Panc1 (cell line): Measurements from ENCODE around the gene NHP2. TPM values are rescaled to one million over a fixed set of nuclear protein-coding genes. Genes with fewer than 3 reads are reported as not detected.

Experiments
- ATAC-seq: fragments of 200-7000 bp; cut with Tn5 transposase; 2 replicates; pipeline ENCODE4 v1.9.1; 2020; ENCODE audit warnings: mild to moderate bottlenecking, moderate library complexity
- BruUV-seq: library from RNA; stranded (reverse); fragments of 400-500 nt; replicated peaks from 2 replicates; lab custom pipeline; 2021; lab: Mats Ljungman, UMichigan
- CTCF ChIA-PET: fragments of 300-600 bp; sonication (Branson Sonifier 250); formaldehyde crosslinking; loops from one replicate; lab custom pipeline; 2022; ENCODE audit warnings: antibody characterized with exemption; lab: Charles Lee
- POLR2A ChIA-PET: fragments of 300-600 bp; sonication (Branson Sonifier 250); formaldehyde crosslinking; loops from one replicate; lab custom pipeline; 2022; ENCODE audit warnings: antibody characterized with exemption; lab: Charles Lee
- DNase-seq: peaks from one replicate; pipeline ENCODE4 v3.0.0-alpha.2; 2010; ENCODE audit warnings: low read depth, low spot score
- H3K27ac ChIP-seq: 2 replicates; pipeline ENCODE4 v1.5.1; 2011; ENCODE audit warnings: mild to moderate bottlenecking, low read length, inconsistent platforms
- H3K27me3 ChIP-seq: fragments of 200-500 bp; sonication (Bioruptor generic); 2 replicates; pipeline ENCODE4 v1.6.0; 2014; ENCODE audit warnings: low read length, inconsistent platforms; ENCODE audit not compliant: control insufficient read depth, insufficient read depth
- H3K36me3 ChIP-seq: fragments of 200-500 bp; sonication (Bioruptor generic); 2 replicates; pipeline ENCODE4 v1.5.1; 2014; ENCODE audit warnings: inconsistent platforms, mild to moderate bottlenecking, low read length, moderate library complexity; ENCODE audit not compliant: control insufficient read depth, insufficient read depth
- H3K4me1 ChIP-seq: 2 replicates; pipeline ENCODE4 v1.5.1; 2011; ENCODE audit warnings: inconsistent platforms, mild to moderate bottlenecking, low read length, moderate library complexity; ENCODE audit not compliant: control insufficient read depth, insufficient read depth
- H3K4me3 ChIP-seq, 2 experiments: 2 replicates each; pipeline ENCODE4 v1.5.1; 2011 to 2012; ENCODE audit warnings: low read depth in 2 of 2, low read length in 2 of 2, mild to moderate bottlenecking in 2 of 2, inconsistent platforms in 1 of 2, moderate library complexity in 1 of 2
- H3K9me3 ChIP-seq: fragments of 200-500 bp; sonication (Bioruptor generic); 2 replicates; pipeline ENCODE4 v1.5.1; 2014; ENCODE audit warnings: low read depth, mild to moderate bottlenecking, inconsistent platforms, low read length, moderate library complexity; ENCODE audit not compliant: control insufficient read depth, insufficient read depth
- POLR2AphosphoS5 ChIP-seq: IDR thresholded peaks from 2 replicates; pipeline ENCODE4 v1.6.1; 2012; ENCODE audit warnings: mild to moderate bottlenecking, low read depth, low read length, moderate library complexity
- SIN3A ChIP-seq: IDR thresholded peaks from 2 replicates; pipeline ENCODE4 v1.6.1; 2012; ENCODE audit warnings: low read depth, mild to moderate bottlenecking, low read length, moderate library complexity, borderline replicate concordance; ENCODE audit not compliant: insufficient read depth
- TCF7L2 ChIP-seq: IDR thresholded peaks from 2 replicates; pipeline ENCODE4 v1.6.1; 2011; ENCODE audit warnings: mild to moderate bottlenecking, low read depth, low read length, inconsistent platforms
- in situ Hi-C: cut with HindIII; loops from 2 replicates; pipeline ENCODE4 v1.10.0; 2016; ENCODE audit warnings: low sequenced_read_pairs, low pct_unique_long_range_greater_than_20kb
- intact Hi-C: fragments of 100-400 bp; cut with micrococcal nuclease; formaldehyde crosslinking; loops from one replicate; pipeline ENCODE4 v1.10.0; 2022; ENCODE audit not compliant: unreplicated experiment
- total RNA-seq: library from RNA; stranded (reverse); gene quantifications from one replicate; pipeline ENCODE4 v1.2.1, GENCODE V29; 2021; ENCODE audit not compliant: unreplicated experiment
- TF ChIP-seq, protein P1 (sequence below), 2 experiments: IDR thresholded peaks; 2 replicates each; pipeline ENCODE4 v1.6.1; 2011 to 2012; ENCODE audit warnings: low read depth in 2 of 2, control low read depth in 1 of 2, low read length in 1 of 2, mild to moderate bottlenecking in 1 of 2, moderate library complexity in 1 of 2; ENCODE audit not compliant: insufficient read depth in 1 of 2
- TF ChIP-seq, protein P2 (sequence below): fragments of 450-650 bp; IDR thresholded peaks from 2 replicates; pipeline ENCODE4 v1.5.1; 2017; ENCODE audit warnings: mild to moderate bottlenecking

The NHP2 gene
- total RNA-seq, 1 experiment from 2014 or later: 239 TPM

DNA sequence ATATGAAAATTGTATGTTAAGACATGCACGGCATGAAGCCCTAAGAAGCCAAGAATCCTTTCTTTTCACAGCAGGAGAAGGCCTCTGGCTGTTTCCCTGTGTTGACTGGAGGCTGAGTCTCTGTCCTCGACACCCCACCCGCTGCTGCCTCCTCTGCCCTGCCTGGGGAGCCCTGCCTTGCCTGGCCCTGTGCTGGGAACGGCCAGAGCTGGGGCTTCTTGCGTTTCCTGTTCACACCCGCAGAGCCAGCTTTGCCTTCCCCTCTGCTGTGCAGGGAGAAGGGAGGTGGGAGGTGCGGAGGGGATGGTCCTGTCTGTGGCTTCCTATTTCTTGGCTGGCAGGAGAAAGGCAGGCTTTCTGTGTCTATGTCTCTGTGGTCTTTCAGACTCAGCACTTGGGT is 40.3 kb upstream of the NHP2 start:
- H3K9me3 ChIP-seq: no peaks in the 10 kb centered on the region
- ChIA-PET CTCF (no interaction called here), POLR2A (no interaction called here)
- no peak overlapping the region for H3K4me3 ChIP-seq
- intact Hi-C loops: no loop called here
- H3K36me3 ChIP-seq: no peaks in the 10 kb centered on the region
- in situ Hi-C loops: no loop called here
- ATAC-seq (no peak), DNase-seq (no peak)
- no peaks in the 10 kb centered on the region for H3K4me1 ChIP-seq
- no peaks in the 10 kb centered on the region for H3K27me3 ChIP-seq
- BruUV-seq: no TSS peak
- no peak overlapping the region for H3K27ac ChIP-seq
- TF ChIP-seq, protein P1, sequence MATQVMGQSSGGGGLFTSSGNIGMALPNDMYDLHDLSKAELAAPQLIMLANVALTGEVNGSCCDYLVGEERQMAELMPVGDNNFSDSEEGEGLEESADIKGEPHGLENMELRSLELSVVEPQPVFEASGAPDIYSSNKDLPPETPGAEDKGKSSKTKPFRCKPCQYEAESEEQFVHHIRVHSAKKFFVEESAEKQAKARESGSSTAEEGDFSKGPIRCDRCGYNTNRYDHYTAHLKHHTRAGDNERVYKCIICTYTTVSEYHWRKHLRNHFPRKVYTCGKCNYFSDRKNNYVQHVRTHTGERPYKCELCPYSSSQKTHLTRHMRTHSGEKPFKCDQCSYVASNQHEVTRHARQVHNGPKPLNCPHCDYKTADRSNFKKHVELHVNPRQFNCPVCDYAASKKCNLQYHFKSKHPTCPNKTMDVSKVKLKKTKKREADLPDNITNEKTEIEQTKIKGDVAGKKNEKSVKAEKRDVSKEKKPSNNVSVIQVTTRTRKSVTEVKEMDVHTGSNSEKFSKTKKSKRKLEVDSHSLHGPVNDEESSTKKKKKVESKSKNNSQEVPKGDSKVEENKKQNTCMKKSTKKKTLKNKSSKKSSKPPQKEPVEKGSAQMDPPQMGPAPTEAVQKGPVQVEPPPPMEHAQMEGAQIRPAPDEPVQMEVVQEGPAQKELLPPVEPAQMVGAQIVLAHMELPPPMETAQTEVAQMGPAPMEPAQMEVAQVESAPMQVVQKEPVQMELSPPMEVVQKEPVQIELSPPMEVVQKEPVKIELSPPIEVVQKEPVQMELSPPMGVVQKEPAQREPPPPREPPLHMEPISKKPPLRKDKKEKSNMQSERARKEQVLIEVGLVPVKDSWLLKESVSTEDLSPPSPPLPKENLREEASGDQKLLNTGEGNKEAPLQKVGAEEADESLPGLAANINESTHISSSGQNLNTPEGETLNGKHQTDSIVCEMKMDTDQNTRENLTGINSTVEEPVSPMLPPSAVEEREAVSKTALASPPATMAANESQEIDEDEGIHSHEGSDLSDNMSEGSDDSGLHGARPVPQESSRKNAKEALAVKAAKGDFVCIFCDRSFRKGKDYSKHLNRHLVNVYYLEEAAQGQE (IDR thresholded peaks at IDR 0.05; ENCODE audit: insufficient read depth in 1 of 2, low read depth in 2 of 2, low read length in 1 of 2): no peak
- no peak for TF ChIP-seq POLR2AphosphoS5

DNA sequence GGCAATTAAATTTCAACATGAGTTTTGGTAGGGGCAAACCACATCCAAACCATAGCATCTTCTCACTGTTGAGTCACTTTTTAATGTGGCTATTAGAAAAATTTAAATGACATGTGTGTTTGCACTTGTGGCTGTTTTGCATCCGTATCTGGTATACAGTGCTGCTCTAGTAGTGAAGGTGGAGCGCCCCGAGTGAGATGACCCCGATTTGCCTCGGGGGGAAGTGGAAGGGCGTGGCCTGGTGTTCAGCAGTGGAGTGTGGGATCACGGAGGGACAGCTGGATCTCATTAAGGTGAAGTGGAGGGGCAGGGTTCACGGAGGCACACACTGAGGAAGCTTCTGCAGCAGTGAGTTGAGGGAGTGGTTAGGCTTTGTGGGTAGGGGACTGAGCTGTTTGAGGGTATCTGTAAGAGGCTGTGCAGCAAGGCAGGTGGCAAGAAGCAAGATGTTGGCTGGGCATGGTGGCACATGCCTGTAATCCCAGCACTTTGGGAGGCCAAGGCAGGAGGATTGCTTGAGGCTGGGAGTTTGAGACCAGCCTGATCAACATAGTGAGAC is 39.6 kb upstream of the NHP2 start:
- BruUV-seq: no TSS peak
- H3K4me3 ChIP-seq: no peak overlapping the region
- ATAC-seq (no peak), DNase-seq (no peak)
- H3K36me3 ChIP-seq: no peaks in the 10 kb centered on the region
- intact Hi-C loops: no loop called here
- no peaks in the 10 kb centered on the region for H3K9me3 ChIP-seq
- TF ChIP-seq TCF7L2: no peak
- no peak for TF ChIP-seq SIN3A
- TF ChIP-seq, protein P2, sequence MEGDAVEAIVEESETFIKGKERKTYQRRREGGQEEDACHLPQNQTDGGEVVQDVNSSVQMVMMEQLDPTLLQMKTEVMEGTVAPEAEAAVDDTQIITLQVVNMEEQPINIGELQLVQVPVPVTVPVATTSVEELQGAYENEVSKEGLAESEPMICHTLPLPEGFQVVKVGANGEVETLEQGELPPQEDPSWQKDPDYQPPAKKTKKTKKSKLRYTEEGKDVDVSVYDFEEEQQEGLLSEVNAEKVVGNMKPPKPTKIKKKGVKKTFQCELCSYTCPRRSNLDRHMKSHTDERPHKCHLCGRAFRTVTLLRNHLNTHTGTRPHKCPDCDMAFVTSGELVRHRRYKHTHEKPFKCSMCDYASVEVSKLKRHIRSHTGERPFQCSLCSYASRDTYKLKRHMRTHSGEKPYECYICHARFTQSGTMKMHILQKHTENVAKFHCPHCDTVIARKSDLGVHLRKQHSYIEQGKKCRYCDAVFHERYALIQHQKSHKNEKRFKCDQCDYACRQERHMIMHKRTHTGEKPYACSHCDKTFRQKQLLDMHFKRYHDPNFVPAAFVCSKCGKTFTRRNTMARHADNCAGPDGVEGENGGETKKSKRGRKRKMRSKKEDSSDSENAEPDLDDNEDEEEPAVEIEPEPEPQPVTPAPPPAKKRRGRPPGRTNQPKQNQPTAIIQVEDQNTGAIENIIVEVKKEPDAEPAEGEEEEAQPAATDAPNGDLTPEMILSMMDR: no peak
- TF ChIP-seq POLR2AphosphoS5: no peak
- TF ChIP-seq, protein P1 (IDR thresholded peaks at IDR 0.05; ENCODE audit: insufficient read depth in 1 of 2, low read depth in 2 of 2, low read length in 1 of 2): no peak
- no peaks in the 10 kb centered on the region for H3K4me1 ChIP-seq
- CTCF ChIA-PET: interaction anchor here (0.5 to 0.7 kb wide), 2 partner anchors 12 to 127 kb away, joined by 7 to 13 read pairs; no protein-coding TSS in a partner anchor
- POLR2A ChIA-PET: interaction anchor here (0.6 kb wide), 1 partner anchor 8 kb away, joined by 15 read pairs; no protein-coding TSS in a partner anchor
- in situ Hi-C loops: no loop called here
- no peaks in the 10 kb centered on the region for H3K27me3 ChIP-seq
- H3K27ac ChIP-seq: no peak overlapping the region
